HuH-7.5 (cell line): Measurements from ENCODE around the gene RAP1GAP2.

Experiments used
- DNase-seq: peaks from one replicate; pipeline ENCODE4 v3.0.0; 2011; ENCODE audit warnings: low spot score

The RAP1GAP2 gene

GRCh38 chr17:2853283-2854142 lies 57.3 kb downstream of the RAP1GAP2 start:
- DNase-seq, result peak; percentile 44

GRCh38 chr17:2854143-2855055 lies 58.2 kb downstream of the RAP1GAP2 start:
- no peak for DNase-seq

- DNase-seq, result no peak
Measured at GRCh38 chr17:2855063-2855600, 58.9 kb downstream of the RAP1GAP2 start.

GRCh38 chr17:2856727-2857126 lies 60.5 kb downstream of the RAP1GAP2 start:
- DNase-seq, result no peak

- no peak for DNase-seq
Measured at GRCh38 chr17:2860045-2860444, 63.8 kb downstream of the RAP1GAP2 start.

- no peak for DNase-seq
Measured at GRCh38 chr17:2860883-2861282, 64.6 kb downstream of the RAP1GAP2 start.

GRCh38 chr17:2862197-2862596 lies 66.0 kb downstream of the RAP1GAP2 start:
- no peak for DNase-seq

GRCh38 chr17:2863204-2863603 lies 67.0 kb downstream of the RAP1GAP2 start:
- DNase-seq, result no peak

GRCh38 chr17:2865228-2865627 lies 69.0 kb downstream of the RAP1GAP2 start:
- DNase-seq, result no peak

GRCh38 chr17:2867441-2868424 lies 71.5 kb downstream of the RAP1GAP2 start:
- DNase-seq, result no peak

GRCh38 chr17:2869604-2870003 lies 73.4 kb downstream of the RAP1GAP2 start:
- DNase-seq, result no peak

GRCh38 chr17:2871205-2871604 lies 75.0 kb downstream of the RAP1GAP2 start:
- DNase-seq, result no peak

GRCh38 chr17:2871720-2872119 lies 75.5 kb downstream of the RAP1GAP2 start:
- no peak for DNase-seq

- DNase-seq, result no peak
Measured at GRCh38 chr17:2872282-2872681, 76.0 kb downstream of the RAP1GAP2 start.

- no peak for DNase-seq
Measured at GRCh38 chr17:2874189-2874686, 78.0 kb downstream of the RAP1GAP2 start.

GRCh38 chr17:2875608-2876007 lies 79.4 kb downstream of the RAP1GAP2 start:
- no peak for DNase-seq

GRCh38 chr17:2876467-2876866 lies 80.2 kb downstream of the RAP1GAP2 start:
- no peak for DNase-seq

GRCh38 chr17:2878751-2879254 lies 82.6 kb downstream of the RAP1GAP2 start:
- no peak for DNase-seq

GRCh38 chr17:2880050-2880449 lies 83.8 kb downstream of the RAP1GAP2 start:
- DNase-seq, result no peak

- DNase-seq, result no peak
Measured at GRCh38 chr17:2881295-2881694, 85.1 kb downstream of the RAP1GAP2 start.
